Measurements from ENCODE around the gene EPHA7. TPM values are rescaled to one million over a fixed set of nuclear protein-coding genes. Genes with fewer than 3 reads are reported as not detected.
A peak's percentile ranks its signal among the peaks of the same experiment; 100 is the strongest.

The EPHA7 gene
- total RNA-seq, 1 donor from 2014 or later: 0.88 TPM

GRCh38 chr6:93437491-93437890, 18.1 kb upstream of the EPHA7 start:
- Histone ChIP-seq H3K4me3 (ENCODE audit: low read depth, low read length) (no peak overlapping the region), H3K27me3 (ENCODE audit: control insufficient read depth, insufficient read depth, low read length) (no peaks in the 10 kb centered on the region), H3K36me3 (ENCODE audit: control insufficient read depth, insufficient read depth, low read length) (no peaks in the 10 kb centered on the region)
- DNase-seq (ENCODE audit: low read depth): no peak
- TF ChIP-seq CTCF (IDR thresholded peaks at IDR 0.05; ENCODE audit: insufficient read depth, low read length, poor library complexity, severe bottlenecking): no peak

- DNase-seq (ENCODE audit: low read depth): no peak
- no peak for TF ChIP-seq CTCF (IDR thresholded peaks at IDR 0.05; ENCODE audit: insufficient read depth, low read length, poor library complexity, severe bottlenecking)
These were observed 14.2 kb upstream of the EPHA7 start for GRCh38 chr6:93433592-93433991.

GRCh38 chr6:93424303-93425064, 5.1 kb upstream of the EPHA7 start:
- peak; percentile 48 for TF ChIP-seq CTCF (IDR thresholded peaks at IDR 0.05; ENCODE audit: insufficient read depth, low read length, poor library complexity, severe bottlenecking)
- no peaks in the 10 kb centered on the region for H3K27me3 ChIP-seq (ENCODE audit: control insufficient read depth, insufficient read depth, low read length)
- no peak overlapping the region for H3K4me3 ChIP-seq (ENCODE audit: low read depth, low read length)
- no peaks in the 10 kb centered on the region for H3K36me3 ChIP-seq (ENCODE audit: control insufficient read depth, insufficient read depth, low read length)
- DNase-seq (ENCODE audit: low read depth): no peak

More at GRCh38 chr6:93433592-93433991, 14.2 kb upstream of the EPHA7 start:
- H3K36me3 ChIP-seq (ENCODE audit: control insufficient read depth, insufficient read depth, low read length): no peaks in the 10 kb centered on the region
- no peaks in the 10 kb centered on the region for H3K27me3 ChIP-seq (ENCODE audit: control insufficient read depth, insufficient read depth, low read length)
- H3K4me3 ChIP-seq (ENCODE audit: low read depth, low read length): no peak overlapping the region

- no peak for DNase-seq (ENCODE audit: low read depth)
- TF ChIP-seq CTCF (IDR thresholded peaks at IDR 0.05; ENCODE audit: insufficient read depth, low read length, poor library complexity, severe bottlenecking): peak; percentile 78
- H3K27me3 ChIP-seq (ENCODE audit: control insufficient read depth, insufficient read depth, low read length): no peaks in the 10 kb centered on the region
- no peak overlapping the region for H3K4me3 ChIP-seq (ENCODE audit: low read depth, low read length)
- no peaks in the 10 kb centered on the region for H3K36me3 ChIP-seq (ENCODE audit: control insufficient read depth, insufficient read depth, low read length)
These were observed 4.2 kb upstream of the EPHA7 start for GRCh38 chr6:93423542-93423941.

GRCh38 chr6:93420163-93420795, 920 bp upstream of the EPHA7 start:
- Histone ChIP-seq H3K4me3 (ENCODE audit: low read depth, low read length) (peak overlapping the region; percentile 57), H3K27me3 (ENCODE audit: control insufficient read depth, insufficient read depth, low read length) (peaks cover 2% of the 10 kb centered on the region), H3K36me3 (ENCODE audit: control insufficient read depth, insufficient read depth, low read length) (no peaks in the 10 kb centered on the region)
- no peak for TF ChIP-seq CTCF (IDR thresholded peaks at IDR 0.05; ENCODE audit: insufficient read depth, low read length, poor library complexity, severe bottlenecking)
- DNase-seq (ENCODE audit: low read depth): no peak

Data from kidney epithelial cell (primary cell).